HCT116 (cell line): ENCODE data around the gene COX20. TPM values are rescaled to one million over a fixed set of nuclear protein-coding genes. Genes with fewer than 3 reads are reported as not detected.

ENCODE experiments used
- ATAC-seq: fragments of 200-7000 bp; cut with Tn5 transposase; 2 replicates; pipeline ENCODE4 v1.9.1; 2020; ENCODE audit warnings: mild to moderate bottlenecking, moderate library complexity
- BruUV-seq: library from RNA; stranded (reverse); fragments of 400-500 nt; replicated peaks from 2 replicates; lab custom pipeline; 2021; lab: Mats Ljungman, UMichigan
- CTCF ChIA-PET: fragments of 300-600 bp; sonication (Branson Sonifier 250); formaldehyde crosslinking; loops from one replicate; lab custom pipeline; 2021; ENCODE audit warnings: antibody characterized with exemption; lab: Charles Lee
- POLR2A ChIA-PET: fragments of 300-600, 350-600 bp; sonication (Branson Sonifier 250); formaldehyde crosslinking; loops from one replicate; lab custom pipeline; 2021; ENCODE audit warnings: antibody characterized with exemption; lab: Charles Lee
- RAD21 ChIA-PET, 2 experiments: fragments of 300-600 bp; sonication (Branson Sonifier 250); formaldehyde crosslinking; loops; one replicate each; lab custom pipeline; 2023; ENCODE audit warnings: low total read pairs in 2 of 2; ENCODE audit not compliant: uncharacterized antibody in 2 of 2, unreplicated experiment in 2 of 2, low non-redundant PET in 1 of 2; lab: Charles Lee
- DNase-seq: peaks from one replicate; pipeline ENCODE4 v3.0.0-alpha.2; 2010; ENCODE audit warnings: low read depth, low spot score
- H2AFZ ChIP-seq: fragments of 200-600 bp; shearing (Covaris generic), sonication (generic); 2 replicates; pipeline ENCODE4 v1.6.1; 2017; ENCODE audit warnings: low read depth, mixed run types, mixed read lengths, antibody characterized with exemption, low read length; ENCODE audit not compliant: poor library complexity, severe bottlenecking
- H3K27ac ChIP-seq: 2 replicates; pipeline ENCODE4 v1.5.1; 2012; ENCODE audit warnings: low read depth, low read length
- H3K27me3 ChIP-seq: fragments of 200-600 bp; sonication (generic); 2 replicates; pipeline ENCODE4 v1.6.1; 2016; ENCODE audit warnings: mixed run types, low read length, mixed read lengths; ENCODE audit not compliant: insufficient read depth
- H3K36me3 ChIP-seq, 2 experiments: fragments of 200-500 bp in 1 of 2; fragments of 200-600 bp in 1 of 2; sonication (Bioruptor generic) in 1 of 2; sonication (generic) in 1 of 2; 2 replicates each; pipeline versions ENCODE4 v1.5.1 to v1.6.1; 2014 to 2016; ENCODE audit warnings: low read length in 2 of 2, inconsistent platforms in 1 of 2, mixed read lengths in 1 of 2, mixed run types in 1 of 2; ENCODE audit not compliant: insufficient read depth in 2 of 2, control insufficient read depth in 1 of 2
- H3K4me1 ChIP-seq, 2 experiments: fragments of 200-600 bp in 1 of 2; sonication (generic) in 1 of 2; 2 replicates each; pipeline versions ENCODE4 v1.5.1 to v1.6.1; 2012 to 2017; ENCODE audit warnings: low read length in 2 of 2, inconsistent platforms in 1 of 2, mild to moderate bottlenecking in 1 of 2, mixed read lengths in 1 of 2, mixed run types in 1 of 2, moderate library complexity in 1 of 2; ENCODE audit not compliant: insufficient read depth in 2 of 2, control insufficient read depth in 1 of 2
- H3K4me2 ChIP-seq: fragments of 200-600 bp; sonication (generic); 2 replicates; pipeline ENCODE4 v1.6.1; 2017; ENCODE audit warnings: mixed run types, low read length, mixed read lengths
- H3K4me3 ChIP-seq, 2 experiments: fragments of 200-600 bp in 1 of 2; sonication (generic) in 1 of 2; replicated peaks in 1 of 2; 2 replicates each; pipeline ENCODE4 v1.5.1; 2011 to 2016; ENCODE audit warnings: low read length in 2 of 2, control low read depth in 1 of 2, low read depth in 1 of 2, mild to moderate bottlenecking in 1 of 2, mixed read lengths in 1 of 2, mixed run types in 1 of 2
- H3K79me2 ChIP-seq: fragments of 200-600 bp; sonication (generic); 2 replicates; pipeline ENCODE4 v1.6.1; 2017; ENCODE audit warnings: mild to moderate bottlenecking, mixed run types, low read length, moderate library complexity, mixed read lengths; ENCODE audit not compliant: insufficient read depth
- H3K9ac ChIP-seq: fragments of 200-600 bp; sonication (generic); 2 replicates; pipeline ENCODE4 v1.6.1; 2016; ENCODE audit warnings: low read length, mixed read lengths
- H3K9me2 ChIP-seq: fragments of 200-600 bp; sonication (generic), shearing (Covaris generic); 2 replicates; pipeline ENCODE4 v1.6.1; 2017; ENCODE audit warnings: mixed run types, mild to moderate bottlenecking, moderate library complexity; ENCODE audit not compliant: insufficient read depth
- H3K9me3 ChIP-seq, 2 experiments: fragments of 200-500 bp in 1 of 2; fragments of 200-600 bp in 1 of 2; sonication (Bioruptor generic) in 1 of 2; sonication (generic) in 1 of 2; 2 replicates each; pipeline ENCODE4 v1.6.1; 2014 to 2017; ENCODE audit warnings: low read length in 2 of 2, mixed read lengths in 2 of 2, inconsistent platforms in 1 of 2, low read depth in 1 of 2, mild to moderate bottlenecking in 1 of 2, mixed run types in 1 of 2, moderate library complexity in 1 of 2; ENCODE audit not compliant: control insufficient read depth in 1 of 2, insufficient read depth in 1 of 2
- H4K20me1 ChIP-seq: fragments of 200-600 bp; sonication (generic), shearing (Covaris generic); 2 replicates; pipeline ENCODE4 v1.6.1; 2017; ENCODE audit warnings: mixed run types, mild to moderate bottlenecking, moderate library complexity; ENCODE audit not compliant: insufficient read depth
- CEBPB ChIP-seq: IDR thresholded peaks from 2 replicates; pipeline ENCODE4 v1.6.1; 2012; ENCODE audit warnings: low read depth
- EGR1 ChIP-seq: IDR thresholded peaks from 2 replicates; pipeline ENCODE4 v1.6.1; 2012; ENCODE audit warnings: low read depth
- ELF1 ChIP-seq: IDR thresholded peaks from 2 replicates; pipeline ENCODE4 v1.6.1; 2012; ENCODE audit warnings: low read depth, borderline replicate concordance
- EZH2 ChIP-seq: fragments of 200-600 bp; sonication (generic); IDR thresholded peaks from 2 replicates; pipeline ENCODE4 v1.6.1; 2017; ENCODE audit warnings: antibody characterized with exemption, mixed run types
- EZH2phosphoT487 ChIP-seq: fragments of 200-600 bp; IDR thresholded peaks from 2 replicates; pipeline ENCODE4 v1.6.1; 2018; ENCODE audit warnings: antibody characterized with exemption, borderline replicate concordance
- FOSL1 ChIP-seq: IDR thresholded peaks from 2 replicates; pipeline ENCODE4 v1.6.1; 2012; ENCODE audit warnings: low read depth
- YY1 ChIP-seq: IDR thresholded peaks from 2 replicates; pipeline ENCODE4 v1.6.1; 2011; ENCODE audit warnings: low read length, low read depth, moderate library complexity, mild to moderate bottlenecking; ENCODE audit not compliant: insufficient replicate concordance; ENCODE audit errors: extremely low read depth
- ZBTB33 ChIP-seq: IDR thresholded peaks from 2 replicates; pipeline ENCODE4 v1.6.1; 2011; ENCODE audit warnings: mild to moderate bottlenecking, low read length, moderate library complexity; ENCODE audit not compliant: insufficient replicate concordance; ENCODE audit errors: extremely low read depth
- intact Hi-C: fragments of 100-400 bp; cut with micrococcal nuclease; formaldehyde crosslinking; loops from 2 replicates; pipeline ENCODE4 v1.10.0; 2022
- total RNA-seq: library from RNA; stranded (reverse); gene quantifications from one replicate; pipeline ENCODE4 v1.2.1, GENCODE V29; 2021; ENCODE audit not compliant: unreplicated experiment
- TF ChIP-seq, protein P1 (sequence below): IDR thresholded peaks from 2 replicates; pipeline ENCODE4 v1.6.1; 2012

The COX20 gene
- total RNA-seq, 1 experiment from 2014 or later: 48.1 TPM

- no peak overlapping the region for H2AFZ ChIP-seq
- no peaks in the 10 kb centered on the region for H3K36me3 ChIP-seq
- intact Hi-C loops: no loop called here
- no peak overlapping the region for H3K4me3 ChIP-seq
- H3K27me3 ChIP-seq: no peaks in the 10 kb centered on the region
- no peak overlapping the region for H3K4me2 ChIP-seq
- H3K79me2 ChIP-seq: no peaks in the 10 kb centered on the region
- H3K4me1 ChIP-seq: no peaks in the 10 kb centered on the region
- no peak overlapping the region for H3K27ac ChIP-seq
- TF ChIP-seq EGR1 (no peak), FOSL1 (no peak), ZBTB33 (no peak), CEBPB (no peak), EZH2phosphoT487 (no peak), YY1 (no peak), EZH2 (no peak), ELF1 (no peak)
- TF ChIP-seq, protein P1, sequence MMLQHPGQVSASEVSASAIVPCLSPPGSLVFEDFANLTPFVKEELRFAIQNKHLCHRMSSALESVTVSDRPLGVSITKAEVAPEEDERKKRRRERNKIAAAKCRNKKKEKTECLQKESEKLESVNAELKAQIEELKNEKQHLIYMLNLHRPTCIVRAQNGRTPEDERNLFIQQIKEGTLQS: no peak
- H3K9me2 ChIP-seq: no peaks in the 10 kb centered on the region
- no TSS peak for BruUV-seq
- H3K9me3 ChIP-seq: no peaks in the 10 kb centered on the region
- ATAC-seq (no peak), DNase-seq (no peak)
- CTCF ChIA-PET: interaction anchor here (0.9 kb wide), 1 partner anchor 11 kb away, joined by 5 read pairs; no protein-coding TSS in a partner anchor
- RAD21 ChIA-PET: no interaction called here
- H4K20me1 ChIP-seq: no peaks in the 10 kb centered on the region
- no peak overlapping the region for H3K9ac ChIP-seq
- POLR2A ChIA-PET: no interaction called here
These were observed 28.3 kb upstream of the COX20 start for GRCh38 chr1:244807138-244807537.
